Neural progenitor cell (in vitro differentiated cells): ENCODE measurements around the gene TMIGD3. TPM values are rescaled to one million over a fixed set of nuclear protein-coding genes. Genes with fewer than 3 reads are reported as not detected.

ENCODE experiments used
- DNase-seq: peaks from one replicate; pipeline ENCODE4 v3.0.0-alpha.2; 2016; ENCODE audit warnings: low spot score
- H2AFZ ChIP-seq: fragments of 200-600 bp; sonication (generic); replicated peaks from 2 replicates; pipeline ENCODE4 v1.6.1; 2016; ENCODE audit warnings: antibody characterized with exemption
- H3F3A ChIP-seq: fragments of 200-600 bp; sonication (generic); 2 replicates; pipeline ENCODE4 v1.6.1; 2016; ENCODE audit warnings: antibody characterized with exemption, low read depth
- H3K27ac ChIP-seq: fragments of 200-600 bp; sonication (generic); 2 replicates; pipeline ENCODE4 v1.5.1; 2016; ENCODE audit warnings: mild to moderate bottlenecking
- H3K27me3 ChIP-seq: fragments of 200-600 bp; sonication (generic); 2 replicates; pipeline ENCODE4 v1.6.1; 2016; ENCODE audit warnings: mild to moderate bottlenecking, moderate library complexity
- H3K36me3 ChIP-seq: fragments of 200-600 bp; sonication (generic); 2 replicates; pipeline ENCODE4 v1.5.1; 2016
- H3K4me1 ChIP-seq: fragments of 200-600 bp; sonication (generic); 2 replicates; pipeline ENCODE4 v1.6.1; 2016; ENCODE audit warnings: mixed run types
- H3K4me2 ChIP-seq: fragments of 200-600 bp; sonication (generic); 2 replicates; pipeline ENCODE4 v1.6.1; 2016
- H3K4me3 ChIP-seq: fragments of 200-600 bp; sonication (generic); 2 replicates; pipeline ENCODE4 v1.5.1; 2016
- H3K79me2 ChIP-seq: fragments of 200-600 bp; sonication (generic); 2 replicates; pipeline ENCODE4 v1.6.1; 2016; ENCODE audit warnings: low read depth
- H3K9ac ChIP-seq: fragments of 200-600 bp; sonication (generic); 2 replicates; pipeline ENCODE4 v1.6.1; 2016
- H3K9me3 ChIP-seq: fragments of 200-600 bp; sonication (generic); 2 replicates; pipeline ENCODE4 v1.5.1; 2016; ENCODE audit warnings: low read depth
- H4K20me1 ChIP-seq: fragments of 200-600 bp; sonication (generic); 2 replicates; pipeline ENCODE4 v1.6.1; 2016; ENCODE audit warnings: low read depth
- H3K27ac Mint-ChIP-seq: 3 replicates; pipeline ENCODE4 v1.8.0; 2021; ENCODE audit warnings: mixed read lengths
- H3K27me3 Mint-ChIP-seq: 2 replicates; pipeline ENCODE4 v1.8.0; 2022; ENCODE audit warnings: low read depth, mild to moderate bottlenecking, inconsistent platforms, moderate library complexity, mixed read lengths; ENCODE audit not compliant: insufficient read depth
- H3K36me3 Mint-ChIP-seq: 3 replicates; pipeline ENCODE4 v1.8.0; 2021; ENCODE audit warnings: mixed read lengths
- H3K4me1 Mint-ChIP-seq: 3 replicates; pipeline ENCODE4 v1.8.0; 2021; ENCODE audit warnings: mixed read lengths
- H3K4me3 Mint-ChIP-seq: 3 replicates; pipeline ENCODE4 v1.8.0; 2021; ENCODE audit warnings: mild to moderate bottlenecking, moderate library complexity, mixed read lengths
- H3K9me3 Mint-ChIP-seq: 3 replicates; pipeline ENCODE4 v1.8.0; 2020; ENCODE audit warnings: mixed read lengths
- CTCF ChIP-seq: fragments of 200-600 bp; sonication (generic); IDR thresholded peaks from 2 replicates; pipeline ENCODE4 v1.5.1; 2017; ENCODE audit warnings: antibody characterized with exemption, mild to moderate bottlenecking
- EZH2 ChIP-seq: fragments of 200-600 bp; sonication (generic); IDR thresholded peaks from 2 replicates; pipeline ENCODE4 v1.6.1; 2017; ENCODE audit warnings: antibody characterized with exemption, mild to moderate bottlenecking, moderate library complexity
- EZH2phosphoT487 ChIP-seq: fragments of 200-600 bp; sonication (generic); IDR thresholded peaks from 2 replicates; pipeline ENCODE4 v1.6.1; 2017; ENCODE audit warnings: antibody characterized with exemption
- total RNA-seq: library from RNA; depleted of rRNA; stranded (reverse); fragments of >200 nt; gene quantifications from 2 replicates; pipeline ENCODE4 v1.2.3, GENCODE V29; 2015; ENCODE audit warnings: low replicate concordance

TMIGD3 gene
- total RNA-seq, 1 donor from 2014 or later, result not detected

- Histone ChIP-seq H3F3A (peaks cover 5% of the 10 kb centered on the region), H3K27me3 (no peaks in the 10 kb centered on the region), H3K9ac (no peak overlapping the region), H3K4me2 (peak overlapping the region; percentile 79), H3K9me3 (no peaks in the 10 kb centered on the region), H3K36me3 (no peaks in the 10 kb centered on the region), H2AFZ (peak overlapping the region; percentile 96), H3K79me2 (no peaks in the 10 kb centered on the region), H3K4me3 (peak overlapping the region; percentile 44), H4K20me1 (no peaks in the 10 kb centered on the region), H3K27ac (no peak overlapping the region), H3K4me1 (peaks cover 5% of the 10 kb centered on the region)
- peaks cover 14% of the 10 kb centered on the region for H3K4me1 Mint-ChIP-seq
- no peaks in the 10 kb centered on the region for H3K9me3 Mint-ChIP-seq
- no peaks in the 10 kb centered on the region for H3K36me3 Mint-ChIP-seq
- DNase-seq, result peak; percentile 81
- no peak for TF ChIP-seq CTCF
- TF ChIP-seq EZH2, result no peak
- TF ChIP-seq EZH2phosphoT487, result no peak
- peaks cover 2% of the 10 kb centered on the region for H3K27me3 Mint-ChIP-seq
- peak overlapping the region; percentile 90 for H3K27ac Mint-ChIP-seq
- peak overlapping the region; percentile 77 for H3K4me3 Mint-ChIP-seq
These were observed 4.2 kb upstream of the TMIGD3 start for GRCh38 chr1:111507411-111508201.

GRCh38 chr1:111506561-111506960 is 3.1 kb upstream of the TMIGD3 start:
- peaks cover 5% of the 10 kb centered on the region for H3K4me1 ChIP-seq
- H3K27me3 ChIP-seq, result no peaks in the 10 kb centered on the region
- no peak for DNase-seq
- H3K4me3 Mint-ChIP-seq, result no peak overlapping the region
- H3K27ac Mint-ChIP-seq, result no peak overlapping the region
- no peaks in the 10 kb centered on the region for H3K36me3 Mint-ChIP-seq
- no peaks in the 10 kb centered on the region for H3K9me3 ChIP-seq
- peaks cover 5% of the 10 kb centered on the region for H3F3A ChIP-seq
- no peaks in the 10 kb centered on the region for H3K36me3 ChIP-seq
- no peaks in the 10 kb centered on the region for H3K79me2 ChIP-seq
- no peak overlapping the region for H3K4me2 ChIP-seq
- no peak overlapping the region for H3K9ac ChIP-seq
- H3K4me1 Mint-ChIP-seq, result peaks cover 14% of the 10 kb centered on the region
- no peaks in the 10 kb centered on the region for H4K20me1 ChIP-seq
- no peak overlapping the region for H3K4me3 ChIP-seq
- no peak overlapping the region for H2AFZ ChIP-seq
- TF ChIP-seq EZH2phosphoT487, result no peak
- TF ChIP-seq CTCF, result no peak
- no peak for TF ChIP-seq EZH2
- no peaks in the 10 kb centered on the region for H3K27me3 Mint-ChIP-seq
- H3K27ac ChIP-seq, result no peak overlapping the region
- no peaks in the 10 kb centered on the region for H3K9me3 Mint-ChIP-seq

GRCh38 chr1:111505641-111506119 is 2.2 kb upstream of the TMIGD3 start:
- Histone ChIP-seq H3K79me2 (no peaks in the 10 kb centered on the region), H3K9me3 (no peaks in the 10 kb centered on the region), H2AFZ (no peak overlapping the region), H3K27me3 (no peaks in the 10 kb centered on the region), H3F3A (peaks cover 5% of the 10 kb centered on the region), H3K27ac (no peak overlapping the region), H3K4me3 (no peak overlapping the region), H3K36me3 (no peaks in the 10 kb centered on the region), H4K20me1 (no peaks in the 10 kb centered on the region), H3K9ac (no peak overlapping the region), H3K4me1 (peaks cover 5% of the 10 kb centered on the region), H3K4me2 (no peak overlapping the region)
- Mint-ChIP-seq H3K27me3 (no peaks in the 10 kb centered on the region), H3K36me3 (no peaks in the 10 kb centered on the region), H3K4me1 (peaks cover 14% of the 10 kb centered on the region), H3K9me3 (no peaks in the 10 kb centered on the region), H3K4me3 (no peak overlapping the region), H3K27ac (no peak overlapping the region)
- no peak for DNase-seq
- no peak for TF ChIP-seq EZH2
- no peak for TF ChIP-seq EZH2phosphoT487
- TF ChIP-seq CTCF, result no peak
